CD14-positive monocyte (primary cell): ENCODE results near the gene SCD5. TPM values are rescaled to one million over a fixed set of nuclear protein-coding genes. Genes with fewer than 3 reads are reported as not detected.

Experiments
- DNase-seq, 3 donors: peaks; one replicate each; pipeline ENCODE4 v3.0.0-alpha.2; 2011 to 2022
- H2AFZ ChIP-seq: 2 replicates; pipeline ENCODE4 v1.6.0; 2012; ENCODE audit warnings: mild to moderate bottlenecking, low read depth, low read length, inconsistent platforms; ENCODE audit not compliant: insufficient read depth, poor library complexity, severe bottlenecking
- H3K27ac ChIP-seq, 2 donors: 1 replicate in 1 of 2; 2 replicates in 1 of 2; pipeline ENCODE4 v1.5.1; 2012 to 2013; ENCODE audit warnings: low read length in 2 of 2, control low read depth in 1 of 2, inconsistent platforms in 1 of 2, low read depth in 1 of 2, mild to moderate bottlenecking in 1 of 2
- H3K27me3 ChIP-seq, 2 donors: one replicate each; pipeline versions ENCODE4 v1.6.0 to v1.6.1; 2011 to 2013; ENCODE audit warnings: low read length in 2 of 2; ENCODE audit not compliant: control insufficient read depth in 2 of 2, insufficient read depth in 2 of 2
- H3K36me3 ChIP-seq, 2 donors: replicated peaks in 1 of 2; 1 replicate in 1 of 2; 2 replicates in 1 of 2; pipeline versions ENCODE4 v1.5.1 to v1.6.1; 2012 to 2013; ENCODE audit warnings: low read length in 2 of 2, control low read depth in 1 of 2, inconsistent platforms in 1 of 2, mild to moderate bottlenecking in 1 of 2; ENCODE audit not compliant: insufficient read depth in 2 of 2, control insufficient read depth in 1 of 2
- H3K4me1 ChIP-seq, 2 donors: 1 replicate in 1 of 2; 2 replicates in 1 of 2; pipeline versions ENCODE4 v1.5.1 to v1.6.1; 2012 to 2013; ENCODE audit warnings: low read length in 2 of 2, control low read depth in 1 of 2, inconsistent platforms in 1 of 2, mild to moderate bottlenecking in 1 of 2, moderate library complexity in 1 of 2; ENCODE audit not compliant: insufficient read depth in 2 of 2, control insufficient read depth in 1 of 2
- H3K4me2 ChIP-seq: replicated peaks from 2 replicates; pipeline ENCODE3; 2012; ENCODE audit warnings: low read length, moderate library complexity, mild to moderate bottlenecking; ENCODE audit not compliant: poor library complexity, severe bottlenecking; ENCODE audit errors: extremely low read depth
- H3K4me3 ChIP-seq, 3 experiments: fragments of 200-600 bp in 1 of 3; sonication (generic) in 1 of 3; replicated peaks in 1 of 3; 1 replicate in 2 of 3; 2 replicates in 1 of 3; pipeline ENCODE4 v1.5.1; 2011 to 2013; ENCODE audit warnings: low read length in 3 of 3, mild to moderate bottlenecking in 3 of 3, control low read depth in 2 of 3, low read depth in 2 of 3, inconsistent platforms in 1 of 3, moderate library complexity in 1 of 3
- H3K79me2 ChIP-seq: 2 replicates; pipeline ENCODE4 v1.6.0; 2012; ENCODE audit warnings: mild to moderate bottlenecking, control low read depth, inconsistent platforms, low read length, moderate library complexity; ENCODE audit not compliant: insufficient read depth
- H3K9ac ChIP-seq: 2 replicates; pipeline ENCODE4 v1.6.0; 2017; ENCODE audit warnings: low read length, mild to moderate bottlenecking; ENCODE audit not compliant: insufficient read depth, poor library complexity, severe bottlenecking
- H3K9me3 ChIP-seq, 2 donors: replicated peaks in 1 of 2; 1 replicate in 1 of 2; 2 replicates in 1 of 2; pipeline versions ENCODE4 v1.5.1 to v1.6.1; 2012 to 2013; ENCODE audit warnings: low read length in 2 of 2, control low read depth in 1 of 2; ENCODE audit not compliant: control insufficient read depth in 1 of 2, insufficient read depth in 1 of 2
- H4K20me1 ChIP-seq: 2 replicates; pipeline ENCODE4 v1.6.0; 2012; ENCODE audit warnings: mild to moderate bottlenecking, low read length, control low read depth, moderate library complexity; ENCODE audit not compliant: insufficient read depth
- H3K27ac Mint-ChIP-seq, 7 donors: one replicate each; pipeline ENCODE4 v1.8.0; 2020; ENCODE audit warnings: mild to moderate bottlenecking in 7 of 7, mixed read lengths in 7 of 7, moderate library complexity in 6 of 7, inconsistent platforms in 2 of 7
- H3K27me3 Mint-ChIP-seq, 3 donors: one replicate each; pipeline ENCODE4 v1.8.0; 2021 to 2022; ENCODE audit warnings: low read depth in 3 of 3, mild to moderate bottlenecking in 3 of 3, mixed read lengths in 3 of 3, moderate library complexity in 3 of 3, inconsistent platforms in 1 of 3
- H3K36me3 Mint-ChIP-seq, 2 donors: one replicate each; pipeline ENCODE4 v1.8.0; 2020; ENCODE audit warnings: mixed read lengths in 2 of 2, inconsistent platforms in 1 of 2, mild to moderate bottlenecking in 1 of 2
- H3K4me1 Mint-ChIP-seq: one replicate; pipeline ENCODE4 v1.8.0; 2020; ENCODE audit warnings: mild to moderate bottlenecking, mixed read lengths
- H3K4me3 Mint-ChIP-seq, 2 donors: one replicate each; pipeline ENCODE4 v1.8.0; 2020; ENCODE audit warnings: mild to moderate bottlenecking in 2 of 2, mixed read lengths in 2 of 2, moderate library complexity in 1 of 2
- H3K9me3 Mint-ChIP-seq, 7 donors: one replicate each; pipeline ENCODE4 v1.8.0; 2020 to 2022; ENCODE audit warnings: mixed read lengths in 7 of 7, mild to moderate bottlenecking in 6 of 7, moderate library complexity in 6 of 7, inconsistent platforms in 2 of 7
- WGBS: methylation state at CpG from one replicate; pipeline ENCODE4 v1.1.5; 2013; ENCODE audit warnings: missing lambda C conversion rate; ENCODE audit not compliant: insufficient coverage; 5-methylcytosine and 5-hydroxymethylcytosine counted together
- intact Hi-C, 2 donors: fragments of 100-400 bp; cut with micrococcal nuclease; formaldehyde crosslinking; loops; one replicate each; pipeline versions ENCODE4 v1.15.0 to v1.15.1; 2023
- polyA plus RNA-seq, 3 donors: library from polyadenylated mRNA; depleted of rRNA in 1 of 3; unstranded in 2 of 3; stranded (reverse) in 1 of 3; fragments of 300-500 nt in 2 of 3; fragments of >200 nt in 1 of 3; fragmentation: Illumina TruSeq in 2 of 3; gene quantifications; 1 replicate in 2 of 3; 2 replicates in 1 of 3; pipeline ENCODE4 v1.2.3, GENCODE V29; 2012 to 2021
- TF ChIP-seq, protein P1 (sequence below): fragments of 200-600 bp; IDR thresholded peaks from one replicate; pipeline ENCODE4 v1.8.0; 2022; ENCODE audit warnings: antibody characterized with exemption, mild to moderate bottlenecking

The SCD5 gene
- polyA plus RNA-seq, 3 donors = 0.28 to 1.3 (median 0.61) TPM

GRCh38 chr4:82786828-82787227 is 11.8 kb downstream of the SCD5 start:
- H3K27ac ChIP-seq = no peak overlapping the region
- no peaks in the 10 kb centered on the region for H3K9me3 ChIP-seq
- H3K27me3 ChIP-seq = no peaks in the 10 kb centered on the region
- Mint-ChIP-seq H3K36me3 (no peaks in the 10 kb centered on the region), H3K4me1 (peaks cover 10% of the 10 kb centered on the region), H3K27ac (no peak overlapping the region), H3K9me3 (no peaks in the 10 kb centered on the region), H3K27me3 (no peaks in the 10 kb centered on the region), H3K4me3 (no peak overlapping the region)
- no peak overlapping the region for H3K4me3 ChIP-seq
- 93% methylated on average over 2 of the region's 4 CpGs for WGBS
- TF ChIP-seq, protein P1, sequence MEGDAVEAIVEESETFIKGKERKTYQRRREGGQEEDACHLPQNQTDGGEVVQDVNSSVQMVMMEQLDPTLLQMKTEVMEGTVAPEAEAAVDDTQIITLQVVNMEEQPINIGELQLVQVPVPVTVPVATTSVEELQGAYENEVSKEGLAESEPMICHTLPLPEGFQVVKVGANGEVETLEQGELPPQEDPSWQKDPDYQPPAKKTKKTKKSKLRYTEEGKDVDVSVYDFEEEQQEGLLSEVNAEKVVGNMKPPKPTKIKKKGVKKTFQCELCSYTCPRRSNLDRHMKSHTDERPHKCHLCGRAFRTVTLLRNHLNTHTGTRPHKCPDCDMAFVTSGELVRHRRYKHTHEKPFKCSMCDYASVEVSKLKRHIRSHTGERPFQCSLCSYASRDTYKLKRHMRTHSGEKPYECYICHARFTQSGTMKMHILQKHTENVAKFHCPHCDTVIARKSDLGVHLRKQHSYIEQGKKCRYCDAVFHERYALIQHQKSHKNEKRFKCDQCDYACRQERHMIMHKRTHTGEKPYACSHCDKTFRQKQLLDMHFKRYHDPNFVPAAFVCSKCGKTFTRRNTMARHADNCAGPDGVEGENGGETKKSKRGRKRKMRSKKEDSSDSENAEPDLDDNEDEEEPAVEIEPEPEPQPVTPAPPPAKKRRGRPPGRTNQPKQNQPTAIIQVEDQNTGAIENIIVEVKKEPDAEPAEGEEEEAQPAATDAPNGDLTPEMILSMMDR = no peak
- no peaks in the 10 kb centered on the region for H3K4me1 ChIP-seq
- no peak for DNase-seq
- H2AFZ ChIP-seq = no peak overlapping the region
- no peak overlapping the region for H3K9ac ChIP-seq
- no peaks in the 10 kb centered on the region for H4K20me1 ChIP-seq
- no peaks in the 10 kb centered on the region for H3K36me3 ChIP-seq
- intact Hi-C loops = no loop called here
- no peak overlapping the region for H3K4me2 ChIP-seq
- H3K79me2 ChIP-seq = no peaks in the 10 kb centered on the region

GRCh38 chr4:82785611-82786400 is 12.8 kb downstream of the SCD5 start:
- H4K20me1 ChIP-seq = no peaks in the 10 kb centered on the region
- Mint-ChIP-seq H3K4me1 (peaks cover 14% of the 10 kb centered on the region), H3K4me3 (no peak overlapping the region), H3K27me3 (no peaks in the 10 kb centered on the region), H3K9me3 (no peaks in the 10 kb centered on the region), H3K36me3 (no peaks in the 10 kb centered on the region), H3K27ac (no peak overlapping the region)
- intact Hi-C loops = no loop called here
- H3K27me3 ChIP-seq = no peaks in the 10 kb centered on the region
- no peak overlapping the region for H3K4me3 ChIP-seq
- peak overlapping the region; percentile 2 for H2AFZ ChIP-seq
- H3K79me2 ChIP-seq = no peaks in the 10 kb centered on the region
- H3K36me3 ChIP-seq = no peaks in the 10 kb centered on the region
- DNase-seq = peak in 1 of 3 donors; percentile 17
- H3K4me2 ChIP-seq = no peak overlapping the region
- H3K9ac ChIP-seq = no peak overlapping the region
- TF ChIP-seq, protein P1 = no peak
- H3K9me3 ChIP-seq = no peaks in the 10 kb centered on the region
- H3K4me1 ChIP-seq = peaks cover 0 to 3% of the 10 kb centered on the region in 2 donors
- WGBS = no CpG with 5 or more reads among the region's 5 CpGs
- H3K27ac ChIP-seq = no peak overlapping the region
